ENCODE results near the gene MAJIN.

DNA sequence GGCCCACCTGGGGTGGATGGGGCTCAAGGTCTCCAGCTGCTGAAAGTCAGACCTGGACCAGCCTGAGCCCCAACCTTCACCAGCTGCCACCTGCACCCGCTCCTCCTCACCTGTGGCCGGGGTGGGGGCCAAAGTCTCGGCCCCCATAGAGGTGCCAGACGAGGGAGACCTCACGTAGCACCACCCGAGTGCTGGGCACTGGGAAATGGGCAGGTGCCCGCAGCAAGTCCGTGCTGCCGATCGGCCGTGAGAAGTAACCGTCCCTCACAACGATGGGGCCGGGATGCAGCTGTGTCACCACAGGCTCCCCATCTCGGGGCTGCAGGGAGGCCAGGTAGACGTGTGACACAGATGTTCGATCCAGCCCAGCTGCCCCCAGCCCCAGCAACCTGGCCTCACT, 71.1 kb downstream of the MAJIN start:
- TF ChIP-seq POLR2A (IDR thresholded peaks at IDR 0.05) (no peak), POLR2AphosphoS5 (IDR thresholded peaks at IDR 0.05; ENCODE audit: insufficient read depth in 1 of 2, low read depth in 1 of 2) (no peak)
- TF ChIP-seq, protein P1, sequence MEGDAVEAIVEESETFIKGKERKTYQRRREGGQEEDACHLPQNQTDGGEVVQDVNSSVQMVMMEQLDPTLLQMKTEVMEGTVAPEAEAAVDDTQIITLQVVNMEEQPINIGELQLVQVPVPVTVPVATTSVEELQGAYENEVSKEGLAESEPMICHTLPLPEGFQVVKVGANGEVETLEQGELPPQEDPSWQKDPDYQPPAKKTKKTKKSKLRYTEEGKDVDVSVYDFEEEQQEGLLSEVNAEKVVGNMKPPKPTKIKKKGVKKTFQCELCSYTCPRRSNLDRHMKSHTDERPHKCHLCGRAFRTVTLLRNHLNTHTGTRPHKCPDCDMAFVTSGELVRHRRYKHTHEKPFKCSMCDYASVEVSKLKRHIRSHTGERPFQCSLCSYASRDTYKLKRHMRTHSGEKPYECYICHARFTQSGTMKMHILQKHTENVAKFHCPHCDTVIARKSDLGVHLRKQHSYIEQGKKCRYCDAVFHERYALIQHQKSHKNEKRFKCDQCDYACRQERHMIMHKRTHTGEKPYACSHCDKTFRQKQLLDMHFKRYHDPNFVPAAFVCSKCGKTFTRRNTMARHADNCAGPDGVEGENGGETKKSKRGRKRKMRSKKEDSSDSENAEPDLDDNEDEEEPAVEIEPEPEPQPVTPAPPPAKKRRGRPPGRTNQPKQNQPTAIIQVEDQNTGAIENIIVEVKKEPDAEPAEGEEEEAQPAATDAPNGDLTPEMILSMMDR (IDR thresholded peaks at IDR 0.05), result no peak
